Left ventricle myocardium inferior (tissue), 1 donor: ENCODE data around the gene FRMD3. TPM values are rescaled to one million over a fixed set of nuclear protein-coding genes. Genes with fewer than 3 reads are reported as not detected.

Experiments used
- DNase-seq: peaks from one replicate; pipeline ENCODE4 v3.0.0-alpha.2; 2020
- H3K27ac ChIP-seq: fragments of 200-600 bp; replicated peaks from 2 replicates; pipeline ENCODE4 v1.8.0; 2021
- H3K27me3 ChIP-seq: fragments of 200-600 bp; 2 replicates; pipeline ENCODE4 v1.8.0; 2021; ENCODE audit warnings: low read depth
- H3K36me3 ChIP-seq: fragments of 200-600 bp; 2 replicates; pipeline ENCODE4 v1.8.0; 2021
- H3K4me1 ChIP-seq: fragments of 200-600 bp; 2 replicates; pipeline ENCODE4 v1.8.0; 2021
- H3K4me3 ChIP-seq: fragments of 200-600 bp; 2 replicates; pipeline ENCODE4 v1.8.0; 2021; ENCODE audit warnings: mild to moderate bottlenecking, moderate library complexity
- H3K9me3 ChIP-seq: fragments of 200-600 bp; replicated peaks from 2 replicates; pipeline ENCODE4 v1.8.0; 2021
- CTCF ChIP-seq: fragments of 200-600 bp; IDR thresholded peaks from 2 replicates; pipeline ENCODE4 v1.8.0; 2021; ENCODE audit warnings: antibody characterized with exemption, mild to moderate bottlenecking, borderline replicate concordance
- intact Hi-C: fragments of 100-400 bp; cut with micrococcal nuclease; formaldehyde crosslinking; loops from one replicate; pipeline ENCODE4 v1.11.0; 2022
- total RNA-seq: library from RNA; stranded (reverse); fragmentation: NEBNext Ultra II Directional; extraction: Animal tissue kit (Norgen Biotek cat#: 25700); gene quantifications from one replicate; pipeline ENCODE4 v1.2.1, GENCODE V29; 2021
- donor health status: DM: no; HTN: yes; CAD: no; lungs with severe emphysema.

Gene FRMD3
- total RNA-seq, 1 donor from 2014 or later = 131 TPM

GRCh38 chr9:83284746-83285145 is 253.5 kb downstream of the FRMD3 start:
- no peak for TF ChIP-seq CTCF
- intact Hi-C loops = no loop called here

GRCh38 chr9:83283528-83283927 is 254.7 kb downstream of the FRMD3 start:
- intact Hi-C loops = no loop called here
- Histone ChIP-seq H3K27me3 (no peaks in the 10 kb centered on the region), H3K27ac (no peak overlapping the region), H3K36me3 (peaks cover 23% of the 10 kb centered on the region), H3K4me3 (no peak overlapping the region), H3K4me1 (peaks cover 28% of the 10 kb centered on the region), H3K9me3 (no peaks in the 10 kb centered on the region)
- no peak for DNase-seq
- TF ChIP-seq CTCF = no peak

More at GRCh38 chr9:83284746-83285145, 253.5 kb downstream of the FRMD3 start:
- Histone ChIP-seq H3K9me3 (no peaks in the 10 kb centered on the region), H3K4me3 (no peak overlapping the region), H3K4me1 (peaks cover 28% of the 10 kb centered on the region), H3K27ac (no peak overlapping the region), H3K36me3 (peaks cover 29% of the 10 kb centered on the region), H3K27me3 (no peaks in the 10 kb centered on the region)
- no peak for DNase-seq

GRCh38 chr9:83281306-83282255 is 256.6 kb downstream of the FRMD3 start:
- peaks cover 7% of the 10 kb centered on the region for H3K36me3 ChIP-seq
- H3K9me3 ChIP-seq = no peaks in the 10 kb centered on the region
- peaks cover 28% of the 10 kb centered on the region for H3K4me1 ChIP-seq
- peak overlapping the region; percentile 3 for H3K4me3 ChIP-seq
- no peak for DNase-seq
- intact Hi-C loops = no loop called here
- no peaks in the 10 kb centered on the region for H3K27me3 ChIP-seq
- no peak for TF ChIP-seq CTCF
- peak overlapping the region; percentile 64 for H3K27ac ChIP-seq

- peaks cover 28% of the 10 kb centered on the region for H3K4me1 ChIP-seq
- H3K4me3 ChIP-seq = peak overlapping the region; percentile 3
- H3K9me3 ChIP-seq = no peaks in the 10 kb centered on the region
- intact Hi-C loops = no loop called here
- DNase-seq = no peak
- peaks cover 14% of the 10 kb centered on the region for H3K36me3 ChIP-seq
- no peaks in the 10 kb centered on the region for H3K27me3 ChIP-seq
- peak overlapping the region; percentile 64 for H3K27ac ChIP-seq
- TF ChIP-seq CTCF = no peak
These were observed 257.4 kb downstream of the FRMD3 start for GRCh38 chr9:83280790-83281189.

GRCh38 chr9:83280268-83280667 is 257.9 kb downstream of the FRMD3 start:
- no peak overlapping the region for H3K27ac ChIP-seq
- intact Hi-C loops = no loop called here
- no peak for TF ChIP-seq CTCF

More at GRCh38 chr9:83280268-83280667, 257.9 kb downstream of the FRMD3 start:
- Histone ChIP-seq H3K36me3 (peaks cover 9% of the 10 kb centered on the region), H3K4me1 (peaks cover 28% of the 10 kb centered on the region), H3K4me3 (no peak overlapping the region), H3K9me3 (no peaks in the 10 kb centered on the region), H3K27me3 (no peaks in the 10 kb centered on the region)
- no peak for DNase-seq
